ENCODE results near the gene PRX. TPM values are rescaled to one million over a fixed set of nuclear protein-coding genes. Genes with fewer than 3 reads are reported as not detected.
A peak's percentile ranks its signal among the peaks of the same experiment; 100 is the strongest.

Gene PRX
- total RNA-seq, 1 donor from 2014 or later: 3.8 TPM

DNA sequence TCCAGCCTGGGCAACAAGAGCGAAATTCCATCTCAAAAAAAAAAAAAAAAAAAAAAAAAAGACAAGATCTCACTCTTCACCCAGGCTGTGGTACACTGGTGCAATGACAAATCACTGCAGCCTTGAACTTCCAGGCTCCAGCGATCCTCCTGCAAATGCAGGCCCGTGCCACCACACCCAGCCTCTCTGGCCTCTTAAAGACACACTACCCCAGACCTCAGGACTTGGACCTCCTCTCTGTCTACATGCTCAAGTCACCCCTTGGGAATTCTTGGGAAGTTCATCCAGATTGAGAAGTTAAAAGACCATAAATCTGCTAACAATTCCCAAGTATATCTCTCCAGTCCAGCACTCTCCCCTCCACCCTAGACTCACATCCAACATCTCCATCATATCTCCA is 12.6 kb downstream of the PRX start:
- intact Hi-C loops (cut with DNase I): no loop called here
- ATAC-seq (ENCODE audit: poor library complexity): no peak
- DNase-seq: no peak

DNA sequence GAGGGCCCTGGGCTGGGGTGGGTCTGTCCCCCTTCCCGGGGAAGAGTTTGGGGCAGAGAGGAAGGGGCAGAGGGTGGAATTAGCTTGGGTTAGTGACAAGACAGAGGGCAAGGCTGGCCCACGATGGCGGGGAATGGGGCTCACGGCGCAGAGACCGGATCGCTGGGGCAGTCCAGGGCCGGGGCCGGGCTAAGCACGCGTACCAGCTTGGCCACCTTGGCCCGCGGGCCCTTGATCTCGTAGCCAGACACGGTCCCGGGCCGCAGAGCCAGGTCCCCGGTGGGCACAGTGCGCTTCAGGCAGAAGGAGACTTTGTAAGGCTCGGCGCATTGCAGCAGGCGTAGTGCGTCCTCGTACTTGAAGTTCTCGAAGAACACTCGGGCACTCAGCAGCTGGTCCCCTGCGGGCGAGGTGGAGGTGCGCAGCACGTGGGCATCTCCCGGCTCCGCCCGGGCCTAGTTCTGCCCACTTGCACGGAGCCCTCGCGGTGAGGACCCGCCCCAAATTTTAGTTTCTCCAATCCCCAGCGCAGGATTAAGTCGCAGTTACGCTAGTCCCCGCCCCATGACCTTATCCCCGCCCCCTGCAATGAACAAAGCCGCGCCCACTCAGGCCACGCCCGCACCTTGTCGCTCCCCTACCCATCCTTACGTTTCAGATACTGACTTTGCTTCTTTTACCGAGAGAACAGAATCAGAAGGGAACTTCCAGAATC is 14.6 kb downstream of the PRX start:
- intact Hi-C loops (cut with DNase I): no loop called here
- peak; percentile 56 for DNase-seq
- ATAC-seq (ENCODE audit: poor library complexity): no peak

DNA sequence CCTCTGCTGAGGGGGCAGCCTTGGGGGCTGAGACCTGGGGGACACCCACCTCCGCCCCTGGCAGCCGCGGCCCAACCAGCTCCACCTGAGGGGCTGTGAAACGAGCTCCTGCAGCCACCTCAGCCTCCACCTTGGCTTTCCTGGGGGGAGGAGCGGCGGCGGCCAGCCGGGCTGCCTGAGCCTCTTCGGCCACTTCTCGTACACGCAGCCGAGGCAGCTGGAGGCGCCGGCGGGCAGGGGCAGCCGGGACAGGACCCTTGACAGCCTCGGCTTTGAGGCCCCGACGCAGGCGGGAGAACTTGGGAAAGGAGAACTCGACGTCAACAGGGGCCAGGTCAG is 15.6 kb downstream of the PRX start:
- DNase-seq (no peak), ATAC-seq (ENCODE audit: poor library complexity) (no peak)
- intact Hi-C loops (cut with DNase I): no loop called here

DNA sequence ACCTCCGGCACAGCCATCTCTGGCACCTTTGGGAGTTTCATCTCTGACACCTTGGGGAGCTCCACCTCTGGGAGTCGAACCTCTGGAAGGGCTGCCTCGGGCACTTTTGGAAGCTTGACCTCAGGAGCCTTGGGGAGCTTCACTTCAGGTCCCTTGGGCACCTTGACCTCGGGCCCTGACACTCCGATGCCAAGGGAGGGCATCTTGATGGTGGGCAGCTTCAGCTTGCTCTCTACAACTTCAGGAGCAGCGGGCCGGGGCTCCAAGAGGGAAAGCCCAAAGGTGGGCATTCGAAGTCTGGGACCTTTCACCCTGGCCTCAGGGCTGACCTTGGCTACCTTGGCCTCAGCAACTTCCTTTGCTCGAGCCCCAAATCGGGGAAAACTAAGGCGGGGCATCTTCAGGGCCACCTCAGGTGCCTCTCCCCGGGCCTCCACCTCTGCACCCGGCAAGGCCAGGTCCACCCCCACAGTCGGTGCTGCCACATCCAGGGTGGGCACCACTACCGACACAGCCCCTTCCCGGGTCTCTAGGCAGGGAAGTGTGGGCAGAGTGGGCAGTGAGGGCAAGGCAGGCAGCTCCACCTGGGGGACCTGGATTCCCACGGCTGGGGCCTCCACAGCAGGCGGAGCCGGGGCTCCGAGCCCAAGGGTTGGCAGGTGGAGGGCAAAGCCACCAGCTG is 16.2 kb downstream of the PRX start:
- ATAC-seq (ENCODE audit: poor library complexity) (no peak), DNase-seq (no peak)
- intact Hi-C loops (cut with DNase I): no loop called here

DNA sequence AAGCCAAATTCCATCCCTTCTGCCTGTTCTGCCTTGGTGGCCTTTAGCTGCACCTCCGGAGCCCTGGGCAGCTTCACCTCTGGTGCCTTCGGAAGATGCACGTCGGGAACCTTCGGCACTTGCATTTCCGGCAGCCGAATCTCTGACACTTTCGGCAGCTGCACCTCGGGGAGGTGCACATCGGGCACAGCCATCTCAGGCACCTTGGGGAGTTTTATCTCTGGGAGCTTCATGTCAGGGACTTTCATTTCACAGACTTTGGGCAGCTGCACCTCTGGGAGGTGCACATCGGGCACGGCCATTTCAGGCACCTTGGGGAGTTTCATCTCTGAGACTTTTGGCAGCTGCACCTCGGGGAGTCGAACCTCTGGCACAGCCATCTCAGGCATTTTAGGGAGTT is 17.2 kb downstream of the PRX start:
- DNase-seq: no peak
- intact Hi-C loops (cut with DNase I): no loop called here
- ATAC-seq (ENCODE audit: poor library complexity): no peak

DNA sequence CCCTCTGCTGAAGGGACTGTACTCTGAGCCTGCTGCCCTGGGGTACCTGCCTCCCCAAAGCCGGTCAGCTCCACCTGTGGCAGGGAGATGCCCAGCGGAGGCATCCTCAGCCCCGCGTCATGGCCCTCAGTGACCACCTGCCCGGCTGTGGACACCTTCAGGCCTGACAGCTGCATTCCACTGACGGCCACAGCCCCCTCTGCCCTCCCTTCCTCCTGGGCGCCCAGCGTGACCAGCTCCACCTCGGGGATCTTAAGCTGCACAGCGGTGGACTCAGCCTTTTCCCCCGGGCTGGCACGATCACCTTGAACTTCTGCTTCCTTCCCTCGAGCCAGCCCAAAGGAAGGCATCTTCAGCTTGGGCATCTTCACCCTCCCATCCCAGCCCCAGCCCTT is 18.4 kb downstream of the PRX start:
- intact Hi-C loops (cut with DNase I): no loop called here
- no peak for DNase-seq
- no peak for ATAC-seq (ENCODE audit: poor library complexity)

DNA sequence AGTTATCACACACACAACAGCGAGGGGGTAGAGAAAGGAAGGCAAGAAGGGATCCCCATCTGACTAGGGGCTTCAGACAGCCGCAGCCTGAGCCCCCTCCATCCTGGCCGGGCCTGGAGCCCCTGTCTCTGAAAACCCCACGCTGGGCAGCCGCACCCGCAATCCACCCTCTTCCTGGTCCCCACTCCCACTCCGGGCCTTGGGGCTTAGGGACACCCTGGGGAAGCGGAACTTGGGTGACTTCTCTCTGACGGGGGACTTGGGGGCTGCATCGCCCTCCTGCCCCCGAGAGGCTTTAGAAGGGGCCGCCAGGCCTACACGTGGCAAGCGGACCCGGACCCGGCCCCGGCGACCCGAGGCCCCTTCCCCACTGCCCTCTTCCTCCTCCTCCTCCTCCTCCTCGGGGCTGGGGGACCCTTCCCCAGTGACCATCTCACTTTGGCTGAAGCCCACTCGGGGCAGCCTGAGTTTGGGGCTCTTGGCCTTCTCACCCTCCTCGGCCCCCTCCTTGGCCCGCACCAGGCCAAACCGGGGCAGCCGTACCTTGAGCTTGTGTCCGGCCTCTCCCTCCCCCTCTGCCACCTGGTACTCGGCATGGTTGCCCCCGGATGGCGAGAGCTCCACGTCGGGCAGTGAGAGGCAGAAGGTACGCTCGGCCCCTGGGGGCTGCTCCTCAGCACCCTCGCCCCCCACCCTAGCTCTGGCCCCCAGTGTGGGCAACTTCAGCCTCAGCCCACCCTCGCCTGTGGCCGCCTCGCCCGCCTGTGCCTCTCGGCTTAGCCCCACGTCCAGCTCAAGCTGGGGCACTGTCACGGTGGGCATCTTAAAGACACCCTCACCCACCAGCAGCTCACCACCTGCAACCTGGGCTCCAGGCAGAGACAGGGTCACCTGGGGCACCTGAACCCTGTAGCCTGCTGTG is 19.0 kb downstream of the PRX start:
- no peak for DNase-seq
- no peak for ATAC-seq (ENCODE audit: poor library complexity)
- intact Hi-C loops (cut with DNase I): no loop called here

DNA sequence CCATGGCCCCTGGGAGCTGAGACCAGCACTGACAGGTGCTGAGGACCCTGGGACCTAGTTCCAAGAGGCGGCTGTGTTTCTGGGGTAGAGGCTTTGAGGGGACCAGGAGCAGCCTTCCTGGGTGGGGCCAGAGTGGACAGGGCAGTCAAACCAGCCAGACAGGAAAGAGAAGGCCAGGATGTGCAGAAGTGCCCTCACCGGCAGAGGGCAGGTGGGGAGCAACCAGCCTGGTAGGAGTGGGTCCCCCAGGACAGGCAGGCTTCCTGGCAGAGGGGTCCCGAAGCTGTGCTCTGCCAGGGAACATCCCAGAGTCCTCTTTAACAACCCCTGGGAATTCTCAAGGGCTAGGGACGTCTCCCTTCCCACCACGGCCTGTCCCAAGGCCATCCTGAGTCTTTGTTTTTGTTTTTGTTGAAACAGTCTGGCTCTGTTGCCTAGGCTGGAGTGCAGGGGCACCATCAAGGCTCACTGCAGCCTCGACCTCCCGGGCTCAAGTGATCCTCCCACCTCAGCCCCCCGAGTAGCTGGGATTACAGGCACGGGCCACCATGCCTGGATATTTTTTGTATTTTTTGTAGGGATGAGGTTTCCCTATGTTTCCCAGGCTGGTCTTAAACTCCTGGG is 20.2 kb downstream of the PRX start:
- DNase-seq (no peak), ATAC-seq (ENCODE audit: poor library complexity) (peak; percentile 46)
- intact Hi-C loops (cut with DNase I): no loop called here

DNA sequence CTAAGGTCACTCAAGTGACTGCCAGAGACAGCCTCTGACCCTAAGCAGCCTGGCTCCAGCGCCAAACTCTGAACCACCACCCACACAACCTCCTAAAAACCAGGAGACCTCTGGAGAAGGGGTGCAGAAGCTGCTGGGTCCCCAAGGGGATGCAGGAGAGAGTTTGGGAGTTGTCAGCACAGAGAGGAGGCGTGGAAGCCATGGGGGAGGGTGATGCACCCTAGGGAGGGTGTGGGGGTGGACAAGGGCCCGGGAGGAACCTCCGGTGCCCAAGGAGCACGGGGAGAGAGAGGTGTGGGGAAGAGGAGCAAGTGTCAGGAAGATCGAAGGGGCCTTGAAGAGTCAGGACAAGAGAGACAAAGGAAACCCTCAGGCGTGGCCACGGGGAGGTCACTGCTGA is 21.1 kb downstream of the PRX start:
- intact Hi-C loops (cut with DNase I): no loop called here
- no peak for ATAC-seq (ENCODE audit: poor library complexity)

DNA sequence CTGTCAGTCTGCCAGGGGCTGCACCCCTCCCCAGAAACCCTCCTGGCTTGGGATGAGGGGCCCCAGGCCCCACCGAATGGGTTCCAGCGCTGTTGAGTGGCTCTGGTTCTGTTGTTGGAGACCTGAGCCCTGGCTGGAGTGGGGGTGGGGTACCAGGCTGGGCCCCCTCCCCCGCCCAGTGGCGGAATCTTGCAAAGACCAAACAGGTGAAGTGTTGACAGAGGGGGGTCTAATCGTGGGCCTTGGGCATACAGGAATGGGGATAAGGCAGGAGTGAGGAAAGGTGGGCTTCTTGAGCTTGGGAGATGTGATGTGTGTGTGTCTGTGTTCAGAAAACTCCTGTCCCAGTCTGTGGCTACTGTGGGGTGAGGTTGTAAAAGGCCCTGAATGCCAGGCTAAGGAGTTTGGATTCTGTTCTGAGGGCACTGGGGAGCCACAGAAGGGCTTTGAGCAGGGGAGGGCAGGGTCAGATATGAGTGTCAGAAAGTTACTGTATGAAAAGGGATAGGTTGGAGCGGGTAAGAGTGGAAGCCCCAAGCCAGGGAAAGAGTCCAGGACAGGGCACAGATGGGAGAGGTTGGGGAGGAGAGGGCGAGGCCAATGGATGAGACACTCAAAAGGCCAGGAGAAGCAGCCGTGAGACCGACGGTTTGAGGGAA is 23.0 kb downstream of the PRX start, which contains the start of gene HIPK4:
HIPK4 (minus strand) TSS at position 98 of the 659 bp plus-strand sequence. CDS start 279 bp downstream, outside the sequence.
- DNase-seq: no peak
- intact Hi-C loops (cut with DNase I): no loop called here
- no peak for ATAC-seq (ENCODE audit: poor library complexity)

More for the DNA sequence above, 21.1 kb downstream of the PRX start:
- no peak for DNase-seq

DNA sequence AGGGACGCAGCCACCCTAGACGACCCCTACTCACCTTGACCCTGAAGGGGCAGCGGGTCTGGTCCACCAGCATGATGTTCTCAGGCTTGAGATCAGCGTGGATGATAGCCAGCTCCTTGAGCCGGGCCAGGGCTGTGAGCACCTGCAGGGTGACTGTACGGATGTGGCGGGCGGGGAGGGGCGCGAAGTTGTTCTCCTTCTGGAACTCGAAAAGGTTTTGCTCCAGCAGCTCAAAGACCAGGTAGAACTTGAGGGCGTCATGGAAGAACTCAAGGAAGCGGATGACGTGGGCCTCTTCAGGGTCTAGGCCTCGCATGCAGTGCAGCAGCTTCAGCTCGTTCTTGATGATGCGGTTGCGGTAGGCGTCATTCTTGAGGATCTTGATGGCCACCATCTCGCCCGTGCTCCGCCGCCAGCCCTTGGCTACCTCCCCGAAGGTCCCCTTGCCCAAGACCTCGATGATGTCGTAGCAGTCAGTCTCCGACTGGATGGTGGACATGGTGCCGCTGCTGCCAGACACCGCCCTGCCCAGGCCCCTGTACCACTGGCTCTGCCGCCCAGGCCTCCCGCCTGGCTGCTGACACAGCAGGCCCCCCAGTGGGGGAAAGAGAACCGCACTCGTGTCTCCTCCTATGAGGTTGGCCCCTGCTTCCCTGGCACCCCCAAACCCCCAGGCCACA is 23.6 kb downstream of the PRX start:
- intact Hi-C loops (cut with DNase I): no loop called here
- DNase-seq: no peak
- no peak for ATAC-seq (ENCODE audit: poor library complexity)

DNA sequence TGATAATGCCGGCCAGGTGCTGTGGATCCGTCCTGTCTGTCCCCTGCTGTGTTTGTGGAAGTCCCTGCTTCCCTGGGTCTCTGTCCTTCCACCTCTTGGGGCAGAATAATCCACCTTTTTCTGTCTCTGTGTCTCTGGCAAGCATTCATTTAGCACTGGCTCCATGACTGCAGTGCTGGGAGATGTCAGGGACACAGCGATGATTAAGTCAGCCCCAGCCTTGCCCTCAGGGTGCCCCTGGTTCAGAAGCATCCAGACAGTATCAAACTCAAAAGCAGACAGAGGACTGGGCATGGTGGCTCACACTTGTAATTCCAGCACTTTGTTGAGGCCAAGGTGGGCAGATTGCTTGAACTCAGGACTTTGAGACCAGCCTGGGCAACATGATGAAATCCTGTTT is 24.7 kb downstream of the PRX start:
- intact Hi-C loops (cut with DNase I): no loop called here
- ATAC-seq (ENCODE audit: poor library complexity) (no peak), DNase-seq (no peak)

DNA sequence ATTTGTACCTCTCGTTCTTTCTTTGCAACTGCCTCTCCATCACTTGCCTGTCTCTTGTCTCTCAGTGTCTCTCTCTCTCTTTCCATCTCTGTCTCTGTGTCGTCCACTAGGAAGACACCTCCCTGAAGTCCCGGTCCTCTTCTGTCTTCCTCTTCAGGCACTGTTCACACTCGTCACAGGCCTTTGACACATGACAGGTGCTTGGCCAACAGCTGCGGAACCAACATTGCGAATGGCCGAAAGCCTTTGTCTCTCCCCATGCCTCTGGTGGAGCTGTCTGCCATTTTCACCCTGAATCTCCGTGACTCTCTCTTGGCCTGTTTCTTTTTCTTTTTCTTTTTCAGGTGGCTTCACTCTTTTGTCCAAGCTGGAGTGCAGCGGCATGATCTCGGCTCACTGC is 26.0 kb downstream of the PRX start:
- intact Hi-C loops (cut with DNase I): no loop called here

DNA sequence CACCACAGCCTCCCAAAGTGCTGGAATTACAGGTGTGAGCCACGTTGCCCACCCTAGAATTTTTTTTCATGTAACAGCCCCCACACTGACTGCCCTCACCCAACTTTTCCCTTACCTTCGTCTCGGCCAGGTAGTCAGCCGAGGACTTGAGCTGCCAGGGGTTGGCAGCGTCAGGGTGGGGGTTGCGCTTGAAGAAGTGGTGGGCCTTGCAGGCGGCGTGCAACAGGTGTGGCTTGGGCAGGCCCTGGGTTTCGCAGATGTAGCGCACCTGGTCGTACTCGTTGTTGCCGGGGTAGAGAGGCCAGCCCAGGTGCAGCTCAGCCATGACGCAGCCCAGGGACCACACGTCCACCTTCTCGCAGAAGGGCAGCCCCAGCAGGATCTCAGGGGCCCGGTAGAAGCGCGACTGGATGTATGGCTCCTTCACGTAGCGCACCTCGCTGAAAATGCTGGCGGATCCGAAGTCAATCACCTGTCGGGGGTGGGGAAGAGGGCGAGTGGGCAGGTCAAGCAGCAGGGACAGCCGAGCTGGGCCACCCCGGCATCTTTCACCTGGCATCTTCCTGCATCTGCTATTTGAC is 29.4 kb downstream of the PRX start:
- intact Hi-C loops (cut with DNase I): no loop called here
- ATAC-seq (ENCODE audit: poor library complexity) (no peak), DNase-seq (no peak)

More for the DNA sequence above, 26.0 kb downstream of the PRX start:
- no peak for DNase-seq
- ATAC-seq (ENCODE audit: poor library complexity): no peak

DNA sequence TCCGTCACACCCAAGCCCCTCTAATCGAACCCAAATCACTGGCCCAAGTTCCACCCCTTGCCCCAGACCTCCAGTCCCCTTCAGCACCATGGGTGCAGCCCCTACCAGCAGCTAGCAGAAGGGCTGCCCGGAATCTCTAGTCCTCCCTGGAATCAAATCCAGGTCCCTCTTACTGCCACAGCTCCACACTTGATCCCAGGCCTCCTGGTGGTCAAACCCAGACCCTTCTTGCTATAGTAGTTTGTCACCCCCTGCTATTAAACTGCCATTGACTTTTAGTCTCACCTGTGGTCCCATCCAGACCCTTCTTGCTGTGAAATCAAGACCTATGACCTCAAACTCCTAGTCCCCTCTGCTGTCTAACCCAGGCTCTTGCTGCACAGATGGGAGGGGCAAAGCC is 31.9 kb downstream of the PRX start:
- intact Hi-C loops (cut with DNase I): no loop called here
- ATAC-seq (ENCODE audit: poor library complexity) (no peak), DNase-seq (no peak)

DNA sequence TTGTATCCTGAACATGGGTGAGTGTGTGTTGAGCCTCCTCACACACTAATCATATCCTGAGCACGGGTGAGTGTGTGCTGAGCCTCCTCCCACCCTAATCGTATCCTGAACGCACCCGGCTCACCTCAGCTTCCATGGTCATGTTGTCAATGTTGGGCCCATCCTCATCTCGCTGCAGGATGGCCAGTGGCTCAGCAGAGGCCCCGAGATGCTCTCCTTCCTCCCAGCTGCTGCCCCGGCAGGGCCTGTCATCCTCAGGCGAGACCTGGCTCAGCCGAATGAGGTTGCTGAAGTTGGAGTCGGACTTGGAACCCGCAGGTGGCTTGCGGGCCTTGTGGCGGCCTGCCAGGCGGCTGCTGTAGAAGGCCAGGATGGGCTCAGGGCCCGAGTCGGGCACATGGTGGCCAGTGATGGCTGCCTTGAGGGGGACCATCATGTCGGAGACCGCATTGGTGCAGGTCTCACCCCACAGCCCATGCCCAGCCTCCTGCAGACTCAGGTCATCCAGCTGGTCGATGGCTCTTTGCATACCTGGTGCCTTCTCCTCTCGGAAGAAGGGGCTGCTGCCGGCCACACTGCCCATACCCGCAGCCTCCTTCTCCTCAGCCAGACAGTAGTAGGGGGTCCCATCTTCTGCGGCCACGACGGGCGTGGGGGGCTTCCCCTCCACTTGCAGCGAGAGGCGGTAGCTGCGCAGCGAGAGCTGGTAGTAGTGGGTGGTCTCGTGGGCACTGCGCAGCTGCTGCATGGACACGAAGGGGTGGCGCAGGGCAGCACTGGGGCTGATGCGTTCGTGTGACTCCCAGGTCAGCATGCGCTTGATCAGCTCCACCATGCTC is 32.8 kb downstream of the PRX start:
- no peak for DNase-seq
- ATAC-seq (ENCODE audit: poor library complexity): no peak
- intact Hi-C loops (cut with DNase I): no loop called here

All from Right ventricle myocardium superior (tissue), 1 donor.